Astrocyte (in vitro differentiated cells and primary cell): ENCODE results near the gene OLA1. TPM values are rescaled to one million over a fixed set of nuclear protein-coding genes. Genes with fewer than 3 reads are reported as not detected.

ENCODE experiments used
- DNase-seq: peaks from one replicate; pipeline ENCODE4 v3.0.0-alpha.2; 2010; ENCODE audit warnings: low read depth
- FAIRE-seq: peaks from 2 replicates; lab custom pipeline; 2011; peaks lifted over from hg19 to GRCh38; lab: Jason Lieb, UNC
- H2AFZ ChIP-seq: 2 replicates; pipeline ENCODE4 v1.6.0; 2012; ENCODE audit warnings: low read depth, low read length, inconsistent platforms
- H3K27ac ChIP-seq: 2 replicates; pipeline ENCODE4 v1.5.1; 2011; ENCODE audit warnings: low read depth, low read length, inconsistent platforms
- H3K27me3 ChIP-seq: 2 replicates; pipeline ENCODE4 v1.6.0; 2011; ENCODE audit warnings: low read length, inconsistent platforms; ENCODE audit not compliant: insufficient read depth
- H3K36me3 ChIP-seq: 2 replicates; pipeline ENCODE4 v1.5.1; 2011; ENCODE audit warnings: low read length, inconsistent platforms; ENCODE audit not compliant: insufficient read depth
- H3K4me1 ChIP-seq: 2 replicates; pipeline ENCODE4 v1.5.1; 2011; ENCODE audit warnings: low read length, inconsistent platforms; ENCODE audit not compliant: insufficient read depth
- H3K4me2 ChIP-seq: 2 replicates; pipeline ENCODE4 v1.6.0; 2012; ENCODE audit warnings: low read length, inconsistent platforms
- H3K4me3 ChIP-seq: 2 replicates; pipeline ENCODE4 v1.5.1; 2011; ENCODE audit warnings: low read depth, mild to moderate bottlenecking, low read length, inconsistent platforms; ENCODE audit not compliant: insufficient read depth
- H3K79me2 ChIP-seq: 2 replicates; pipeline ENCODE4 v1.6.0; 2012; ENCODE audit warnings: mild to moderate bottlenecking, low read length, inconsistent platforms; ENCODE audit not compliant: insufficient read depth
- H3K9ac ChIP-seq: 2 replicates; pipeline ENCODE4 v1.6.0; 2012; ENCODE audit warnings: mild to moderate bottlenecking, low read length, inconsistent platforms
- H3K9me3 ChIP-seq: 2 replicates; pipeline ENCODE4 v1.5.1; 2012; ENCODE audit warnings: low read depth, mild to moderate bottlenecking, low read length, inconsistent platforms; ENCODE audit not compliant: insufficient read depth
- H4K20me1 ChIP-seq: 2 replicates; pipeline ENCODE4 v1.6.0; 2012; ENCODE audit warnings: low read length, inconsistent platforms; ENCODE audit not compliant: insufficient read depth
- H3K27ac Mint-ChIP-seq: one replicate; pipeline ENCODE4 v1.8.0; 2021; ENCODE audit warnings: mild to moderate bottlenecking, mixed read lengths; ENCODE audit not compliant: unreplicated experiment
- H3K27me3 Mint-ChIP-seq: one replicate; pipeline ENCODE4 v1.8.0; 2021; ENCODE audit warnings: low read depth, mixed read lengths; ENCODE audit not compliant: unreplicated experiment
- H3K36me3 Mint-ChIP-seq: one replicate; pipeline ENCODE4 v1.8.0; 2021; ENCODE audit warnings: low read depth, mixed read lengths; ENCODE audit not compliant: unreplicated experiment
- H3K4me1 Mint-ChIP-seq: one replicate; pipeline ENCODE4 v1.8.0; 2021; ENCODE audit warnings: low read depth, mixed read lengths; ENCODE audit not compliant: unreplicated experiment
- H3K4me3 Mint-ChIP-seq: one replicate; pipeline ENCODE4 v1.8.0; 2021; ENCODE audit warnings: mild to moderate bottlenecking, moderate library complexity, mixed read lengths; ENCODE audit not compliant: unreplicated experiment
- H3K9me3 Mint-ChIP-seq: one replicate; pipeline ENCODE4 v1.8.0; 2021; ENCODE audit warnings: mild to moderate bottlenecking, mixed read lengths; ENCODE audit not compliant: unreplicated experiment
- CTCF ChIP-seq: IDR thresholded peaks from 2 replicates; pipeline ENCODE4 v1.5.1; 2011; ENCODE audit warnings: low read depth, mild to moderate bottlenecking, inconsistent platforms, low read length, moderate library complexity; ENCODE audit not compliant: insufficient read depth
- EZH2 ChIP-seq: IDR thresholded peaks from 2 replicates; pipeline ENCODE4 v1.6.1; 2012; ENCODE audit warnings: mild to moderate bottlenecking, low read length, inconsistent platforms; ENCODE audit not compliant: insufficient read depth
- total RNA-seq: library from RNA; stranded (reverse); gene quantifications from 2 replicates; pipeline ENCODE4 v1.2.1, GENCODE V29; 2021

Gene OLA1
- total RNA-seq, 1 donor from 2014 or later, result 104 TPM

GRCh38 chr2:174181368-174181767, 67.0 kb downstream of the OLA1 start:
- H4K20me1 ChIP-seq, result peaks cover 29% of the 10 kb centered on the region
- H3K9ac ChIP-seq, result no peak overlapping the region
- Mint-ChIP-seq H3K4me1 (peaks cover 17% of the 10 kb centered on the region), H3K36me3 (no peaks in the 10 kb centered on the region), H3K27me3 (no peaks in the 10 kb centered on the region), H3K27ac (no peak overlapping the region), H3K9me3 (no peaks in the 10 kb centered on the region), H3K4me3 (no peak overlapping the region)
- no peak overlapping the region for H3K4me2 ChIP-seq
- TF ChIP-seq CTCF, result no peak
- no peak for TF ChIP-seq EZH2
- H3K4me1 ChIP-seq, result peaks cover 4% of the 10 kb centered on the region
- H3K27me3 ChIP-seq, result no peaks in the 10 kb centered on the region
- no peak for DNase-seq
- no peak overlapping the region for H2AFZ ChIP-seq
- FAIRE-seq, result no peak
- H3K27ac ChIP-seq, result no peak overlapping the region
- H3K79me2 ChIP-seq, result peaks cover 30% of the 10 kb centered on the region
- no peak overlapping the region for H3K4me3 ChIP-seq
- no peaks in the 10 kb centered on the region for H3K9me3 ChIP-seq
- no peaks in the 10 kb centered on the region for H3K36me3 ChIP-seq

- TF ChIP-seq EZH2 (no peak), CTCF (no peak)
- Histone ChIP-seq H3K79me2 (peaks cover 29% of the 10 kb centered on the region), H4K20me1 (peaks cover 27% of the 10 kb centered on the region), H3K4me1 (peaks cover 4% of the 10 kb centered on the region), H3K9ac (no peak overlapping the region), H3K36me3 (no peaks in the 10 kb centered on the region), H3K4me3 (no peak overlapping the region), H2AFZ (no peak overlapping the region), H3K4me2 (no peak overlapping the region), H3K9me3 (no peaks in the 10 kb centered on the region), H3K27ac (no peak overlapping the region), H3K27me3 (no peaks in the 10 kb centered on the region)
- no peaks in the 10 kb centered on the region for H3K9me3 Mint-ChIP-seq
- H3K36me3 Mint-ChIP-seq, result no peaks in the 10 kb centered on the region
- peak overlapping the region; percentile 14 for H3K27ac Mint-ChIP-seq
- no peak for FAIRE-seq
- H3K4me3 Mint-ChIP-seq, result no peak overlapping the region
- peaks cover 17% of the 10 kb centered on the region for H3K4me1 Mint-ChIP-seq
- H3K27me3 Mint-ChIP-seq, result no peaks in the 10 kb centered on the region
- no peak for DNase-seq
Measured at GRCh38 chr2:174180726-174181236, 67.6 kb downstream of the OLA1 start.

- DNase-seq (no peak), FAIRE-seq (no peak)
- Histone ChIP-seq H3K27ac (no peak overlapping the region), H3K36me3 (no peaks in the 10 kb centered on the region), H3K4me2 (no peak overlapping the region), H3K4me1 (peaks cover 4% of the 10 kb centered on the region), H3K9me3 (no peaks in the 10 kb centered on the region), H2AFZ (no peak overlapping the region), H3K9ac (no peak overlapping the region), H4K20me1 (peaks cover 27% of the 10 kb centered on the region), H3K79me2 (peaks cover 32% of the 10 kb centered on the region), H3K27me3 (no peaks in the 10 kb centered on the region), H3K4me3 (no peak overlapping the region)
- H3K9me3 Mint-ChIP-seq, result no peaks in the 10 kb centered on the region
- no peaks in the 10 kb centered on the region for H3K27me3 Mint-ChIP-seq
- no peaks in the 10 kb centered on the region for H3K36me3 Mint-ChIP-seq
- TF ChIP-seq EZH2 (no peak), CTCF (no peak)
- peaks cover 17% of the 10 kb centered on the region for H3K4me1 Mint-ChIP-seq
- H3K4me3 Mint-ChIP-seq, result no peak overlapping the region
- H3K27ac Mint-ChIP-seq, result no peak overlapping the region
Measured at GRCh38 chr2:174180165-174180724, 68.1 kb downstream of the OLA1 start.
